Ishikawa (cell line): ENCODE measurements around the gene ACD.
A peak's percentile ranks its signal among the peaks of the same experiment; 100 is the strongest.

Experiments
- CEBPB ChIP-seq: IDR thresholded peaks from 2 replicates; pipeline ENCODE4 v1.6.1; 2012
- CREB1 ChIP-seq: IDR thresholded peaks from 2 replicates; pipeline ENCODE4 v1.6.1; 2012; ENCODE audit warnings: low read depth
- EGR1 ChIP-seq: IDR thresholded peaks from 2 replicates; pipeline ENCODE4 v1.6.1; 2012
- EP300 ChIP-seq: IDR thresholded peaks from 2 replicates; pipeline ENCODE4 v1.6.1; 2012; ENCODE audit warnings: borderline replicate concordance
- FOXM1 ChIP-seq: IDR thresholded peaks from 2 replicates; pipeline ENCODE4 v1.6.1; 2012; ENCODE audit warnings: low read depth, borderline replicate concordance
- NFIC ChIP-seq: IDR thresholded peaks from 2 replicates; pipeline ENCODE4 v1.6.1; 2012
- RAD21 ChIP-seq: IDR thresholded peaks from 2 replicates; pipeline ENCODE4 v1.6.1; 2012; ENCODE audit warnings: low read depth
- TAF1 ChIP-seq: IDR thresholded peaks from 2 replicates; pipeline ENCODE4 v1.6.1; 2012; ENCODE audit warnings: low read depth, mild to moderate bottlenecking
- TCF12 ChIP-seq: IDR thresholded peaks from 2 replicates; pipeline ENCODE4 v1.6.1; 2012; ENCODE audit warnings: low read depth
- TEAD4 ChIP-seq: IDR thresholded peaks from 2 replicates; pipeline ENCODE4 v1.6.1; 2012
- YY1 ChIP-seq: IDR thresholded peaks from 2 replicates; pipeline ENCODE4 v1.6.1; 2012; ENCODE audit warnings: low read depth
- ZBTB7A ChIP-seq: IDR thresholded peaks from 2 replicates; pipeline ENCODE4 v1.6.1; 2012; ENCODE audit warnings: low read depth
- TF ChIP-seq, protein P1 (sequence below): IDR thresholded peaks from 2 replicates; pipeline ENCODE4 v1.6.1; 2012
- TF ChIP-seq, protein P2 (sequence below): IDR thresholded peaks from 2 replicates; pipeline ENCODE4 v1.6.1; 2012; ENCODE audit warnings: low read depth, mild to moderate bottlenecking
- TF ChIP-seq, protein P3 (sequence below): IDR thresholded peaks from 2 replicates; pipeline ENCODE4 v1.6.1; 2012

The ACD gene

DNA sequence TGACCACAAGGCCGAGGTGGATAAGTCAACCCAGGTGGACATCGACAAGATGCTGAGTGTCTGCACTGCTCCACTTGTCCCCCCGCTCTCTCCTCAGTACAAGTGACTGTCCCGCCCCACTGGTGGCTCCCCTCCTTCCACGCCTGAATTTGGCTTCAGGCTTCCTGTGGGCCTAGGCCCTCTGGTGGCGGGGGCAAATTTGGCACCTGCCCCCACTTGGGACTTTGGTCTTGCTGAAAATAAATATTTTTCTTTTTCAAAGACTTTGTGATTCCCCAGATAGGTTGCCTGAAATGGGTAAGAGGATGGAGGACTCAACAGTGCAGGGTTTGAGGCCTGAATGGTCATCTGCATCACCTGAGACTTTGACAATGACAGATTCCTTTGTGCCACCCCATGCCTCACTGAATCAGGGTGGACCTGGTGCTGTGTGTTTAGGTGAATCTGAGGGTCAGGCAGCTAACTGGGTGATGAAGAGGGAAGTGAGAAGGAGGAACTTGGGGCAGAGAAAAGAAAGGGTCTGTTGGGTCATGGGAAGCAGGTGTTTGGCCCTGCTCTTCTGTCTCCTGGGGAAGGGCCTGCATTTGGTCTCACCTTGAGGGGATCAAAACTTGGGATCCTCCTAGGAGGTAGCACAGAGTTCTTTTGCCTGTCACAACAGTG lies 8.6 kb upstream of the ACD start:
- TF ChIP-seq EGR1 (no peak), FOXM1 (no peak), RAD21 (no peak), EP300 (no peak), CREB1 (no peak), NFIC (no peak)
- TF ChIP-seq, protein P1, sequence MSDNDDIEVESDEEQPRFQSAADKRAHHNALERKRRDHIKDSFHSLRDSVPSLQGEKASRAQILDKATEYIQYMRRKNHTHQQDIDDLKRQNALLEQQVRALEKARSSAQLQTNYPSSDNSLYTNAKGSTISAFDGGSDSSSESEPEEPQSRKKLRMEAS: no peak
- TF ChIP-seq, protein P2, sequence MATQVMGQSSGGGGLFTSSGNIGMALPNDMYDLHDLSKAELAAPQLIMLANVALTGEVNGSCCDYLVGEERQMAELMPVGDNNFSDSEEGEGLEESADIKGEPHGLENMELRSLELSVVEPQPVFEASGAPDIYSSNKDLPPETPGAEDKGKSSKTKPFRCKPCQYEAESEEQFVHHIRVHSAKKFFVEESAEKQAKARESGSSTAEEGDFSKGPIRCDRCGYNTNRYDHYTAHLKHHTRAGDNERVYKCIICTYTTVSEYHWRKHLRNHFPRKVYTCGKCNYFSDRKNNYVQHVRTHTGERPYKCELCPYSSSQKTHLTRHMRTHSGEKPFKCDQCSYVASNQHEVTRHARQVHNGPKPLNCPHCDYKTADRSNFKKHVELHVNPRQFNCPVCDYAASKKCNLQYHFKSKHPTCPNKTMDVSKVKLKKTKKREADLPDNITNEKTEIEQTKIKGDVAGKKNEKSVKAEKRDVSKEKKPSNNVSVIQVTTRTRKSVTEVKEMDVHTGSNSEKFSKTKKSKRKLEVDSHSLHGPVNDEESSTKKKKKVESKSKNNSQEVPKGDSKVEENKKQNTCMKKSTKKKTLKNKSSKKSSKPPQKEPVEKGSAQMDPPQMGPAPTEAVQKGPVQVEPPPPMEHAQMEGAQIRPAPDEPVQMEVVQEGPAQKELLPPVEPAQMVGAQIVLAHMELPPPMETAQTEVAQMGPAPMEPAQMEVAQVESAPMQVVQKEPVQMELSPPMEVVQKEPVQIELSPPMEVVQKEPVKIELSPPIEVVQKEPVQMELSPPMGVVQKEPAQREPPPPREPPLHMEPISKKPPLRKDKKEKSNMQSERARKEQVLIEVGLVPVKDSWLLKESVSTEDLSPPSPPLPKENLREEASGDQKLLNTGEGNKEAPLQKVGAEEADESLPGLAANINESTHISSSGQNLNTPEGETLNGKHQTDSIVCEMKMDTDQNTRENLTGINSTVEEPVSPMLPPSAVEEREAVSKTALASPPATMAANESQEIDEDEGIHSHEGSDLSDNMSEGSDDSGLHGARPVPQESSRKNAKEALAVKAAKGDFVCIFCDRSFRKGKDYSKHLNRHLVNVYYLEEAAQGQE: no peak

DNA sequence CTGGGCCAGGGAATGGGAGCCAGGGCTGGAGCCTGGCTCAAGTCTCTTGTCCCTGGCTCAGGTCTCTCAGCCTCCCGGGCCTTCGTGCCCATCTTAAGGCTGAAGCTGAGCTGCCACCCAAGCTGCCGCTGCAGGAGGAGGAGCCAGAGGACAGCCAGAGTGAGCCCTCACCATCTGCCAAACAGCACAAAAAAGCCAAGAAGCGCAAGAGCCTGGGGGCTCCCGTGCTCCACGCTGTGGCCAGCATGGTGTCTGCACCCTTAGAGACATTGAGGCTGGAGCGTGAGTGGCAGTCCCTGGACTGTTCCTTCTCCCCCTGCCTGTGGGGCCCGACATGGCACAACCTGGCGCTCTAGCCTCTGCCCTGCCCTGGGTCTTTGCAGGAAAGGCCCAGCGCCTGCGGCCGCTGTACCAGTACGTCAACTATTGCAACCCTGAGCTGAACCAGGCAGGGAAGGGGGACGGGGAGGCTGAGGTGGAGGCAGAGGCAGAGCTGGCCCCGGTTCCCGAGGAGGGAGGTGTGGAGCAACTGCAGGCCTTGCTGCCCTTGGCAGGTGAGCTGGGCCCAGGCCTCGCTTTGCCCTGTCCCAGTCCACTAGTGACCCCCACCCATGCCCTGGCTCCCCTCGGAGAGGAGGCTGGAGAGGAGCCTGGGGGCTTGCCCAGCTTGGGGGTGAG lies 7.9 kb upstream of the ACD start:
- TF ChIP-seq FOXM1: no peak
- no peak for TF ChIP-seq TCF12
- no peak for TF ChIP-seq ZBTB7A
- no peak for TF ChIP-seq EGR1
- no peak for TF ChIP-seq NFIC
- TF ChIP-seq, protein P3, sequence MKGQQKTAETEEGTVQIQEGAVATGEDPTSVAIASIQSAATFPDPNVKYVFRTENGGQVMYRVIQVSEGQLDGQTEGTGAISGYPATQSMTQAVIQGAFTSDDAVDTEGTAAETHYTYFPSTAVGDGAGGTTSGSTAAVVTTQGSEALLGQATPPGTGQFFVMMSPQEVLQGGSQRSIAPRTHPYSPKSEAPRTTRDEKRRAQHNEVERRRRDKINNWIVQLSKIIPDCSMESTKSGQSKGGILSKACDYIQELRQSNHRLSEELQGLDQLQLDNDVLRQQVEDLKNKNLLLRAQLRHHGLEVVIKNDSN: no peak
- no peak for TF ChIP-seq TAF1
- no peak for TF ChIP-seq CEBPB
- no peak for TF ChIP-seq YY1
- TF ChIP-seq TEAD4: no peak
- TF ChIP-seq CREB1: no peak

GRCh38 chr16:67667453-67667816 lies 7.4 kb upstream of the ACD start:
- TF ChIP-seq, protein P1: no peak
- TF ChIP-seq YY1: no peak

DNA sequence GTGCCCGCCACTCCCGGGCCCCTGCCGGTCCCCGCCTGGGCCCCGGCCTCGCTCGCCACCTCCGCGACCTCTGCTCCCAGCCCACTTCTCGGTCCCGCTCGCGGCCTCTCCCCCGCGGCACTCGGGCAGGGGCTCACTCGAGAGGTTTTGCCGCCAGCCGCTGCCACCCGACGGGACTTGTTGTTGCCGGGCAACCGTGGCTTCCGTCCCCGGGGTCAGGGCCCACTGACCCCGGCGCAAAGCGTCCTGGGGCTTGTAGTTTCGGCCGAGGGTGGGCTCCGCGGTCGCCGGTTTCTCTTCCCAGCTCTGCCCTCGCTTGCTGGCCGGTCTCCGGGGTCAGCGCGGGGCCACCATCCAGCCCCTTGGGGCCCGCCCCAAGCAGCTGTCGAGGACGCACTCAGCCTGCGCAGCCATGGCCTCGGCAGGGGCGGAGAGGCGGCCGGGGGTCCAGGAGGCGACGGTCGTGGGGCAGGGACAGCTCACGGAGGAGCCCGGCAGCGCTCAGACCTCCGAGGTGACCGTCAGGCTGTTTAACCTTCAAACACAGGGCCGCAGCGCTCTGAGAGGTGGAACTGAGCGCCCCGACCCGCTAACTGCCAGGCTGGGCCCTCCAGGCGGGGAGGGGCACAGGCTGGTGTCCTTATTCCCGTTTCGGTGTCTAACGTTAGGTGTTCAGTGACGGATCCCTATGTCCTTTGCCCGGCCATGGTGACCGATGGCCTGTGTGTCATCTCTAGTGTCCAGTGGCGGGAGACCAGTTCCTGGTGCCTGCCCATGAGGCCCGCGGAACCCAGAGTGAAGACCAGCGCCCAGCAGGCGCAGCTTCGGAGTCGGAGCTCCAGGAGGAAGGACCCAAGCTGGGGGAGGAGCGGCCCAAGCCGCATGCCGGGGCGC lies 6.7 kb upstream of the ACD start, which contains the start of the genes C16orf86 and ENKD1:
TSS of gene C16orf86 (plus strand) at position 256 of the 894 bp plus-strand sequence. CDS start at position 413, 157 bp downstream.
TSS of gene ENKD1 (minus strand) at position 192 of the 894 bp plus-strand sequence. CDS start 308 bp downstream, outside the sequence.
- TF ChIP-seq ZBTB7A (peak; percentile 88), EGR1 (peak; percentile 41; the same call in 1 of the 2 replicates), CEBPB (no peak), FOXM1 (no peak), RAD21 (no peak), YY1 (no peak), EP300 (0 out of 2 replicates have a peak, but pooled peaks have one; percentile 10), TEAD4 (no peak; the same call in 1 of the 2 replicates), TAF1 (peak; percentile 31; the same call in 1 of the 2 replicates), NFIC (no peak), CREB1 (no peak), TCF12 (no peak; the same call in 1 of the 2 replicates)
- TF ChIP-seq, protein P2: no peak
- TF ChIP-seq, protein P3: no peak
- TF ChIP-seq, protein P1: no peak

- TF ChIP-seq NFIC: peak; percentile 10; the same call in 1 of the 2 replicates
- no peak for TF ChIP-seq TCF12
- peak; percentile 46; the same call in 1 of the 2 replicates for TF ChIP-seq ZBTB7A
- no peak for TF ChIP-seq EGR1
Measured at GRCh38 chr16:67666032-67666551, 6.0 kb upstream of the ACD start.
